Caco-2 (cell line): ENCODE results near the gene KREMEN1. TPM values are rescaled to one million over a fixed set of nuclear protein-coding genes. Genes with fewer than 3 reads are reported as not detected.

Experiments used
- Bru-seq: library from RNA; stranded (reverse); fragments of 400-500 nt; gene quantifications from one replicate; lab custom pipeline; 2021; lab: Mats Ljungman, UMichigan
- BruChase-seq, 2 experiments: library from RNA; stranded (reverse); fragments of 400-500 nt; gene quantifications; one replicate each; lab custom pipeline; 2021; lab: Mats Ljungman, UMichigan
- BruUV-seq: library from RNA; stranded (reverse); fragments of 400-500 nt; replicated peaks from 2 replicates; lab custom pipeline; 2021; lab: Mats Ljungman, UMichigan
- CTCF ChIA-PET: fragments of 300-600 bp; sonication (Branson Sonifier 250); formaldehyde crosslinking; loops from one replicate; lab custom pipeline; 2022; ENCODE audit warnings: antibody characterized with exemption; lab: Charles Lee
- POLR2A ChIA-PET: fragments of 300-600 bp; sonication (Branson Sonifier 250); formaldehyde crosslinking; loops from one replicate; lab custom pipeline; 2022; ENCODE audit warnings: antibody characterized with exemption; lab: Charles Lee
- DNase-seq, 2 experiments: peaks; one replicate each; pipeline versions ENCODE4 v3.0.0 to v3.0.0-alpha.2; 2020 to 2022
- H3K27me3 ChIP-seq: replicated peaks from 2 replicates; pipeline ENCODE4 v1.6.0; 2011; ENCODE audit warnings: low read length; ENCODE audit not compliant: control insufficient read depth, insufficient read depth
- H3K36me3 ChIP-seq: 2 replicates; pipeline ENCODE4 v1.5.1; 2011; ENCODE audit warnings: low read length; ENCODE audit not compliant: control insufficient read depth, insufficient read depth
- H3K4me1 ChIP-seq: fragments of 250-450 bp; sonication (Bioruptor Pico); 2 replicates; pipeline ENCODE4 v1.5.1; 2020; ENCODE audit warnings: mild to moderate bottlenecking
- H3K4me3 ChIP-seq: 2 replicates; pipeline ENCODE4 v1.5.1; 2011; ENCODE audit warnings: low read depth, mild to moderate bottlenecking, control low read depth, low read length
- H3K9me3 ChIP-seq: fragments of 250-450 bp; sonication (Bioruptor Pico); 2 replicates; pipeline ENCODE4 v1.5.1; 2020; ENCODE audit warnings: mild to moderate bottlenecking, moderate library complexity
- H3K27ac Mint-ChIP-seq: one replicate; pipeline ENCODE4 v1.8.0; 2022; ENCODE audit warnings: mixed read lengths; ENCODE audit not compliant: unreplicated experiment
- H3K27me3 Mint-ChIP-seq: one replicate; pipeline ENCODE4 v1.8.0; 2022; ENCODE audit warnings: mixed read lengths; ENCODE audit not compliant: insufficient read depth, unreplicated experiment
- H3K36me3 Mint-ChIP-seq: one replicate; pipeline ENCODE4 v1.8.0; 2022; ENCODE audit warnings: mild to moderate bottlenecking, mixed read lengths; ENCODE audit not compliant: insufficient read depth, unreplicated experiment
- H3K4me1 Mint-ChIP-seq: one replicate; pipeline ENCODE4 v1.8.0; 2022; ENCODE audit warnings: low read depth, mixed read lengths; ENCODE audit not compliant: unreplicated experiment
- H3K4me3 Mint-ChIP-seq: one replicate; pipeline ENCODE4 v1.8.0; 2022; ENCODE audit warnings: mild to moderate bottlenecking, moderate library complexity, mixed read lengths; ENCODE audit not compliant: unreplicated experiment
- H3K9me3 Mint-ChIP-seq: one replicate; pipeline ENCODE4 v1.8.0; 2022; ENCODE audit warnings: mixed read lengths; ENCODE audit not compliant: unreplicated experiment
- CTCF ChIP-seq, 2 experiments: fragments of 200-600 bp in 1 of 2; IDR thresholded peaks; 1 replicate in 1 of 2; 2 replicates in 1 of 2; pipeline versions ENCODE4 v1.5.1 to v1.8.0; 2011 to 2022; ENCODE audit warnings: antibody characterized with exemption in 1 of 2, control low read depth in 1 of 2, inconsistent platforms in 1 of 2, low read depth in 1 of 2, low read length in 1 of 2, mild to moderate bottlenecking in 1 of 2, moderate library complexity in 1 of 2; ENCODE audit not compliant: insufficient read depth in 1 of 2, severe bottlenecking in 1 of 2, unreplicated experiment in 1 of 2
- intact Hi-C: fragments of 100-400 bp; cut with micrococcal nuclease; formaldehyde crosslinking; loops from one replicate; pipeline ENCODE4 v1.10.0; 2022; ENCODE audit not compliant: unreplicated experiment
- long read RNA-seq: library from polyadenylated mRNA; stranded (forward); transcript quantifications from one replicate; pipeline ENCODE4 v2.0.0, GENCODE V29; 2022
- total RNA-seq: library from RNA; stranded (reverse); gene quantifications from 2 replicates; pipeline ENCODE4 v1.2.3, GENCODE V29; 2022

Gene KREMEN1
- total RNA-seq (28.7 and 29.7 TPM in 2 replicates), Bru-seq, nascent RNA (percentile 66 among the genes with signal in this experiment), BruChase-seq, experiment 1, labeled RNA remaining after a 2-hour chase (percentile 62 among the genes with signal in this experiment), BruChase-seq, experiment 2, labeled RNA remaining after a 6-hour chase (percentile 69 among the genes with signal in this experiment)
- long read RNA-seq, full-length matches to known transcripts: 4 of 23 reads
- long read RNA-seq, partial matches to known transcripts: 3 of 23 reads
- long read RNA-seq, other reads (novel, unspliced or antisense): 16 of 23 reads

GRCh38 chr22:29072979-29073617, at the start of gene KREMEN1:
TSS of gene KREMEN1 (plus strand) at chr22:29073035. CDS start at chr22:29073131, 96 bp downstream.
- Mint-ChIP-seq H3K36me3 (peaks cover 21% of the 10 kb centered on the region), H3K4me1 (peaks cover 40% of the 10 kb centered on the region), H3K9me3 (no peaks in the 10 kb centered on the region), H3K27me3 (no peaks in the 10 kb centered on the region), H3K27ac (peak within 1 kb of the TSS; percentile 84), H3K4me3 (peak within 1 kb of the TSS; percentile 80)
- H3K27me3 ChIP-seq: no peaks in the 10 kb centered on the region
- H3K36me3 ChIP-seq: no peaks in the 10 kb centered on the region
- ChIA-PET POLR2A (interaction anchor here (0.6 to 1.0 kb wide), 6 partner anchors 22 to 273 kb away, joined by 3 to 12 read pairs (median 5); partner anchors contain the start of genes XBP1 and ZNRF3), CTCF (interaction anchor here (0.6 to 1.5 kb wide), 3 partner anchors 31 to 81 kb away, joined by 3 to 6 read pairs (median 3); no protein-coding TSS in a partner anchor)
- no TSS peak for BruUV-seq
- intact Hi-C loops: loop anchor here (5.0 kb wide), 2 partner anchors 44 to 174 kb away; no protein-coding TSS in a partner anchor
- no peak for TF ChIP-seq CTCF (IDR thresholded peaks at IDR 0.05; ENCODE audit: insufficient read depth in 1 of 2, low read depth in 1 of 2, low read length in 1 of 2, severe bottlenecking in 1 of 2, unreplicated experiment in 1 of 2)
- H3K4me3 ChIP-seq: peak within 1 kb of the TSS; percentile 81
- peak in 1 of 2 experiments; percentile 25 for DNase-seq
- H3K9me3 ChIP-seq: no peaks in the 10 kb centered on the region
- H3K4me1 ChIP-seq: peaks cover 46% of the 10 kb centered on the region

- no peak overlapping the region for H3K4me3 ChIP-seq
- no peak for DNase-seq
- Mint-ChIP-seq H3K4me3 (no peak overlapping the region), H3K27me3 (no peaks in the 10 kb centered on the region), H3K36me3 (peaks cover 38% of the 10 kb centered on the region), H3K4me1 (peaks cover 32% of the 10 kb centered on the region), H3K27ac (no peak overlapping the region), H3K9me3 (peaks cover 6% of the 10 kb centered on the region)
- POLR2A ChIA-PET: interaction anchor here (0.6 kb wide), 1 partner anchor 138 kb away, joined by 4 read pairs; no protein-coding TSS in a partner anchor
- CTCF ChIA-PET: interaction anchor here (0.6 kb wide), 1 partner anchor 136 kb away, joined by 5 read pairs; no protein-coding TSS in a partner anchor
- no peaks in the 10 kb centered on the region for H3K9me3 ChIP-seq
- H3K4me1 ChIP-seq: peaks cover 33% of the 10 kb centered on the region
- TF ChIP-seq CTCF (IDR thresholded peaks at IDR 0.05; ENCODE audit: insufficient read depth in 1 of 2, low read depth in 1 of 2, low read length in 1 of 2, severe bottlenecking in 1 of 2, unreplicated experiment in 1 of 2): no peak
- intact Hi-C loops: no loop called here
- H3K36me3 ChIP-seq: no peaks in the 10 kb centered on the region; the same call in none of the 2 replicates
- no peaks in the 10 kb centered on the region; the same call in 1 of the 2 replicates for H3K27me3 ChIP-seq
- no TSS peak for BruUV-seq
Measured at GRCh38 chr22:29023172-29023796, 49.6 kb upstream of the KREMEN1 start.

- intact Hi-C loops: no loop called here
- Histone ChIP-seq H3K36me3 (peaks cover 4% of the 10 kb centered on the region), H3K4me1 (peaks cover 41% of the 10 kb centered on the region), H3K4me3 (no peak overlapping the region), H3K9me3 (no peaks in the 10 kb centered on the region), H3K27me3 (no peaks in the 10 kb centered on the region; the same call in 1 of the 2 replicates)
- H3K4me3 Mint-ChIP-seq: no peak overlapping the region
- TF ChIP-seq CTCF (IDR thresholded peaks at IDR 0.05; ENCODE audit: insufficient read depth in 1 of 2, low read depth in 1 of 2, low read length in 1 of 2, severe bottlenecking in 1 of 2, unreplicated experiment in 1 of 2): no peak
- H3K36me3 Mint-ChIP-seq: peaks cover 46% of the 10 kb centered on the region
- H3K27me3 Mint-ChIP-seq: no peaks in the 10 kb centered on the region
- no peak for DNase-seq
- BruUV-seq: no TSS peak
- H3K4me1 Mint-ChIP-seq: peaks cover 30% of the 10 kb centered on the region
- H3K9me3 Mint-ChIP-seq: no peaks in the 10 kb centered on the region
- H3K27ac Mint-ChIP-seq: no peak overlapping the region
- ChIA-PET CTCF (no interaction called here), POLR2A (no interaction called here)
Measured at GRCh38 chr22:29026579-29026978, 46.3 kb upstream of the KREMEN1 start.
